ENCODE measurements around the gene FKBP3.

- TF ChIP-seq CTCF (conservative IDR thresholded peaks at IDR 0.05; ENCODE audit: low read length) (no peak), EZH2phosphoT487 (IDR thresholded peaks at IDR 0.05; ENCODE audit: borderline replicate concordance, low read depth, low read length) (no peak)
These were observed 614 bp downstream of the FKBP3 start for GRCh38 chr14:45133683-45134050.

Measured in OCI-LY7 (cell line).